ENCODE measurements around the gene CD300H. TPM values are rescaled to one million over a fixed set of nuclear protein-coding genes. Genes with fewer than 3 reads are reported as not detected.

CD300H gene
- total and polyA plus RNA-seq, 7 donors = not detected

DNA sequence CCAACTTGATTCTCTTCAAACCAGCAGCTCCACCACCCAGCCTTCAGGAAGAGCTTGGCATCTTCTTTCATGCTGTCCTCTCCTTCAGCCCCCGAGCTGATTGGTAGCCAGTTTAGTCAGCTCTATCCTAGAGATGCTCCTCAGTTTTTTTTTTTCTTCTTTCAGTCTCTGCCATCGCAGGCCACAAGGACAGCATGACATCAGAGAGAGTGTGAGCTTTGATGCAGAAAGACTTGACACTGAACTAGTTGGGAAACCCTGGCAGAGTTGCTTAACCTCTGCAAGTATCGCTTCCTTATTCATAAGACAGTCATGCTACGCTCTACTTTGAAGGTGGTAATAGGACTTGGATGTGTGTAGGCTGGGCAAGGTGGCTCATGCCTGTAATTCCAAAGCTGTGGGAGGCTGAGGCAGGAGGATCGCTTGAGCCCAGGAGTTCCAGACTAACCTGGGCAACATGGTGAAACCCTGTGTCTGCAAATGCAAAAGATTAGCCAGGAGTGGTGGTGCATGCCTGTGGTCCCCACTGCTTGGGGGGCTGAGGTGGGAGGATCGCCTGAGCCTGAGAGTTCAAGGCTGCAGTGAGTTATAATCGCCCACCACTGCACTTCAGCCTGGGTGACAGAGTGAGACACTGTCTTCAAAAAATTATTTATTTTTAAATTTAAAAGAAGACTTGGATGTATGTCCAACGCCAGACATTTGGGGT, 38.7 kb downstream of the CD300H start:
- WGBS, 3 donors = 74 to 84% (median 81%) methylated on average over 8 of the region's 8 CpGs

DNA sequence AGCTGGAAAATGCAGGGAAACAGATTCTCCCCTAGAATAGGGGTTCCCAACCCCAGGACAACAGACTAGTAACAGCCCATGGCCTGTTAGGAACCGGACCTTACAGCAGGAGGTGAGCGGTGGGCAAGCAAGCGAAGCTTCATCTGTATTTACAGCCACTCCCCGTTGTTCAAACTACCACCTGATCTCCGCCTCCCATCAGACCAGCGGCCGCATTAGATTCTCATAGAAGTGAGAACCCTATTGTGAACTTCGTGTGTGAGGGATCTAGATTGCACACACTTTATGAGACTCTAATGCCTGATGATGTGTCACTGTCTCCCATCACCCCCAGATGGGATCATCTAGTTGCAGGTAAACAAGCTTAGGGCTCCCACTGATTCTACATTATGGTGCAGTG, 39.6 kb downstream of the CD300H start:
- 84% methylated on average over 8 of the region's 8 CpGs for WGBS, 3 donors
- Histone ChIP-seq H3K27me3 (ENCODE audit: insufficient read depth in 3 of 3, low read length in 2 of 3) (peaks cover 0 to 2% (median 0%) of the 10 kb centered on the region in 3 donors), H3K4me1 (no peaks in the 10 kb centered on the region), H3K4me3 (no peak overlapping the region), H3K9me3 (peaks cover 3% of the 10 kb centered on the region), H3K27ac (no peak overlapping the region), H3K36me3 (ENCODE audit: insufficient read depth in 1 of 2, low read depth in 1 of 2) (no peaks in the 10 kb centered on the region)
- TF ChIP-seq, protein P1, sequence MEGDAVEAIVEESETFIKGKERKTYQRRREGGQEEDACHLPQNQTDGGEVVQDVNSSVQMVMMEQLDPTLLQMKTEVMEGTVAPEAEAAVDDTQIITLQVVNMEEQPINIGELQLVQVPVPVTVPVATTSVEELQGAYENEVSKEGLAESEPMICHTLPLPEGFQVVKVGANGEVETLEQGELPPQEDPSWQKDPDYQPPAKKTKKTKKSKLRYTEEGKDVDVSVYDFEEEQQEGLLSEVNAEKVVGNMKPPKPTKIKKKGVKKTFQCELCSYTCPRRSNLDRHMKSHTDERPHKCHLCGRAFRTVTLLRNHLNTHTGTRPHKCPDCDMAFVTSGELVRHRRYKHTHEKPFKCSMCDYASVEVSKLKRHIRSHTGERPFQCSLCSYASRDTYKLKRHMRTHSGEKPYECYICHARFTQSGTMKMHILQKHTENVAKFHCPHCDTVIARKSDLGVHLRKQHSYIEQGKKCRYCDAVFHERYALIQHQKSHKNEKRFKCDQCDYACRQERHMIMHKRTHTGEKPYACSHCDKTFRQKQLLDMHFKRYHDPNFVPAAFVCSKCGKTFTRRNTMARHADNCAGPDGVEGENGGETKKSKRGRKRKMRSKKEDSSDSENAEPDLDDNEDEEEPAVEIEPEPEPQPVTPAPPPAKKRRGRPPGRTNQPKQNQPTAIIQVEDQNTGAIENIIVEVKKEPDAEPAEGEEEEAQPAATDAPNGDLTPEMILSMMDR (IDR thresholded peaks at IDR 0.05) = no peak
- ATAC-seq (no peak), DNase-seq (no peak)
- intact Hi-C loops (cut with DNase I) = no loop called here

More for the DNA sequence above, 38.7 kb downstream of the CD300H start:
- TF ChIP-seq, protein P1 (IDR thresholded peaks at IDR 0.05) = no peak
- H3K27me3 ChIP-seq (ENCODE audit: insufficient read depth in 3 of 3, low read length in 2 of 3) = peaks cover 0 to 2% (median 0%) of the 10 kb centered on the region in 3 donors
- H3K9me3 ChIP-seq = no peaks in the 10 kb centered on the region
- H3K36me3 ChIP-seq (ENCODE audit: insufficient read depth in 1 of 2, low read depth in 1 of 2) = no peaks in the 10 kb centered on the region
- DNase-seq (peak in 1 of 2 donors; percentile 25), ATAC-seq (peak in 1 of 4 donors; percentile 28)
- H3K4me3 ChIP-seq = no peak overlapping the region
- H3K4me1 ChIP-seq = no peaks in the 10 kb centered on the region
- no peak overlapping the region for H3K27ac ChIP-seq
- intact Hi-C loops (cut with DNase I) = no loop called here

DNA sequence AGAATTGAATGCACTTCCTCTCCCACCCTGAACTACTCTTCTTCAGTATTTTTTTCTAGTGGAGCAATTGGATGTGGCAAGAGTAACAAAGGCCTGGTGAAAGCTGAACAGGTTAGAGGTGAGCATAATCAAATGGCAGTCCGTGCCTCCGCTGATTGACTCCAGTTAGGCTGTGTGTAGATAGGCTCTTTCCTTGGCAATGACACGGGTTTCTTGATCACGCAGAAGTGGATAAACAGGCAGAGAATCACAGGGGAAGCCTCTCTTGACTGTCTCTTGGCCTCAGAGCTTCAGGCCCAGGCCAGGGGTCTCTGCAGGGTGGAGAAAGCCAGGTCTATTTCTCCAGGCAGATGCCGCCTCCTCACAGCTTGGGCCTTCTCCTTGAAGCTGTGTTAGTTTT, 40.2 kb downstream of the CD300H start:
- H3K4me1 ChIP-seq = no peaks in the 10 kb centered on the region
- H3K27ac ChIP-seq = no peak overlapping the region
- H3K9me3 ChIP-seq = peaks cover 3% of the 10 kb centered on the region
- DNase-seq (no peak), ATAC-seq (no peak)
- 87 to 89% (median 87%) methylated on average over 5 of the region's 5 CpGs for WGBS, 3 donors
- peaks cover 0 to 2% (median 0%) of the 10 kb centered on the region in 3 donors for H3K27me3 ChIP-seq (ENCODE audit: insufficient read depth in 3 of 3, low read length in 2 of 3)
- intact Hi-C loops (cut with DNase I) = no loop called here
- TF ChIP-seq, protein P1 (IDR thresholded peaks at IDR 0.05) = no peak
- H3K36me3 ChIP-seq (ENCODE audit: insufficient read depth in 1 of 2, low read depth in 1 of 2) = no peaks in the 10 kb centered on the region
- no peak overlapping the region for H3K4me3 ChIP-seq

DNA sequence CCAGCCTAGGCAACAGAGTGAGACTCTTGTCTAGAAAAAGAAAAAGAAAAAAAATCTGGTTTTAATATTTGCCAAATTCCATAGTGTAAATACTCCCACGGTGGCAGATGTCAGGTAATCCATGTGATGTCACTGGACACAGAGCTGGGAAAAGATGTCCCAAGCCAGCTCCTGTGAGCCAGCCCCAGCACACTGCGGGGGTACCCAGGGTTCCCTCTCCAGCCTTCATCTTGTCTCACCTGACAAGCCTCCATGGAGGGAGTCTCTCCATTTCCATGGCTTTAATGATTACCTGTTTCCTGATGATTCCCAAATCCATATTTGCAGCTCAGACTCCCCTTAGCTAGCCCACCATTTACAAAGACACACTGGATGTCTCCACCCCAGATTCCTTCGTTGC, 40.6 kb downstream of the CD300H start:
- TF ChIP-seq, protein P1 (IDR thresholded peaks at IDR 0.05) = no peak
- Histone ChIP-seq H3K4me1 (no peaks in the 10 kb centered on the region), H3K4me3 (no peak overlapping the region), H3K27ac (no peak overlapping the region), H3K36me3 (ENCODE audit: insufficient read depth in 1 of 2, low read depth in 1 of 2) (no peaks in the 10 kb centered on the region), H3K27me3 (ENCODE audit: insufficient read depth in 3 of 3, low read length in 2 of 3) (peaks cover 0 to 2% (median 0%) of the 10 kb centered on the region in 3 donors), H3K9me3 (peaks cover 3% of the 10 kb centered on the region)
- intact Hi-C loops (cut with DNase I) = no loop called here
- DNase-seq (no peak), ATAC-seq (no peak)
- 56 to 63% (median 61%) methylated on average over 3 of the region's 3 CpGs for WGBS, 3 donors

Measured in psoas muscle (tissue), 8 donors.